HL-60 (cell line): ENCODE measurements around the gene CXCL11.

Experiments
- GABPA ChIP-seq: IDR thresholded peaks from 2 replicates; pipeline ENCODE4 v1.6.1; 2012; ENCODE audit warnings: low read depth
- POLR2AphosphoS5 ChIP-seq: IDR thresholded peaks from 2 replicates; pipeline ENCODE4 v1.6.1; 2012; ENCODE audit warnings: low read depth
- SPI1 ChIP-seq: IDR thresholded peaks from 2 replicates; pipeline ENCODE4 v1.6.1; 2012; ENCODE audit warnings: low read depth, mild to moderate bottlenecking, borderline replicate concordance
- TF ChIP-seq, protein P1 (sequence below): IDR thresholded peaks from one replicate; pipeline ENCODE4 v1.5.1; 2011; ENCODE audit warnings: low read length, control low read depth, inconsistent platforms; ENCODE audit not compliant: insufficient read depth

DNA sequence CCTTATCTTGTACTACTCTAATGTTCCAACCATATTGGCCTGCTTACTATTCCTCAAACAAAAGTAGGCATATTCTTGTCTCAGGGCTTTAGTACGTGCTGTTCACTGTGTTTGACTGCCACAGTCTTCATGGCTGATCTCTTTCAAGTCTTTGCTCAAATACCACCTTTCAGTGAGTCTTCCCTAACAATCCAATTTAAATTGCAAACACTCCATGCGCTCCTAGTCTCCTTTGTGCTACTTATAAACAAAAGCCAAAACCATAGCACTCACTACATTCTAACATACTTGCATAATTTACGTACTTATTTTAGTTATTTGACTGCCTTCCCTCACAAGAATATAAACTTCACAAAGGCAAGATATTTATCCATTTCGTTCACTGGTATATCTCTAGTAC lies 36.9 kb upstream of the CXCL11 start:
- TF ChIP-seq, protein P1, sequence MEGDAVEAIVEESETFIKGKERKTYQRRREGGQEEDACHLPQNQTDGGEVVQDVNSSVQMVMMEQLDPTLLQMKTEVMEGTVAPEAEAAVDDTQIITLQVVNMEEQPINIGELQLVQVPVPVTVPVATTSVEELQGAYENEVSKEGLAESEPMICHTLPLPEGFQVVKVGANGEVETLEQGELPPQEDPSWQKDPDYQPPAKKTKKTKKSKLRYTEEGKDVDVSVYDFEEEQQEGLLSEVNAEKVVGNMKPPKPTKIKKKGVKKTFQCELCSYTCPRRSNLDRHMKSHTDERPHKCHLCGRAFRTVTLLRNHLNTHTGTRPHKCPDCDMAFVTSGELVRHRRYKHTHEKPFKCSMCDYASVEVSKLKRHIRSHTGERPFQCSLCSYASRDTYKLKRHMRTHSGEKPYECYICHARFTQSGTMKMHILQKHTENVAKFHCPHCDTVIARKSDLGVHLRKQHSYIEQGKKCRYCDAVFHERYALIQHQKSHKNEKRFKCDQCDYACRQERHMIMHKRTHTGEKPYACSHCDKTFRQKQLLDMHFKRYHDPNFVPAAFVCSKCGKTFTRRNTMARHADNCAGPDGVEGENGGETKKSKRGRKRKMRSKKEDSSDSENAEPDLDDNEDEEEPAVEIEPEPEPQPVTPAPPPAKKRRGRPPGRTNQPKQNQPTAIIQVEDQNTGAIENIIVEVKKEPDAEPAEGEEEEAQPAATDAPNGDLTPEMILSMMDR, result no peak
- no peak for TF ChIP-seq GABPA
- TF ChIP-seq SPI1, result no peak
- TF ChIP-seq POLR2AphosphoS5, result no peak
